ENCODE results near the gene CD58.
"Not testable (repeated sequence)": the region's sequence is repeated elsewhere in the genome, so short reads cannot be mapped to it uniquely, and the experiment has no call there.

The CD58 gene

DNA sequence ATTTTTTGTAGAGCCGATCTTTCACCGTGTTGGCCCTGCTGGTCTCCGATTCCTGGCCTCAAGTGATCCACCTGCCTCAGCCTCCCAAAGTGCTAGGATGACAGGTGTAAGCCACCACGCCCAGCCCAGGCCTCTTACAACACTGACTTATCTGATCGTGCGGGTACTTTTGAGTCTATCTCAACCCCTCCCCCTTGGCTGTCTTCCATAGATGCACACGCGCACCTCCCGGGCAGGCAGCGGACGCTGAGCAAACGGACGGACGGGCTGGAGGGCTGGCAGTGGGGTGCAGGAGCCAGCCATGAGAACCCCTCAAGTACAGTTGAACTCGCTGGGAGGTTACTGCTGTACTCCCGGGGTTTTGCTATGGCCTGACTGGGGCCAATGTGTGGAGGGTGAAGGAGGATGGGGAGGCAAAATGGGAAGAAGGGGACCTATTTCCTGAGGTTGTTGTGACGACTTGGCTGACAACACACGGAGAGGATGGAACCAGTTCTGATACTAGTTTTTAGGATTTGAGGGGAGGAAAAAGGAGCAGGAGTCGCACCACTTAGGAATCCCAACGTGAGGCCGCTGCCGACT, 959 bp downstream of the CD58 start:
- no peak for FAIRE-seq

DNA sequence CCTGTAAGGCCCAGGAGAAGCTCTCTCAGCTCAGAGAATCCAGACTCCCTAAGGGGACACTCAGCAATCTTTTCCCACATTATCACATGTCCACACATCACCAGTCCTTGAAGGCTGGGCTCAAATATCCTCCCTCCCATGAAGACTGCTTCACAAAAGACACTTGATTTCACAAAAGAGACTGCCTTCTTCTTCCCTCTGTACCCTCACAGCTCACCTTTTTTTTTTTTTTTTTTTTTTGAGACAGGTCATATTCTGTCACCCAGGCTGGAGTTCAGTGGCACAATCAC, 1.5 kb downstream of the CD58 start:
- FAIRE-seq = no peak

GRCh38 chr1:116568662-116569380, 2.0 kb downstream of the CD58 start:
- FAIRE-seq = no peak

GRCh38 chr1:116567790-116568661, 2.8 kb downstream of the CD58 start:
- FAIRE-seq = no peak

DNA sequence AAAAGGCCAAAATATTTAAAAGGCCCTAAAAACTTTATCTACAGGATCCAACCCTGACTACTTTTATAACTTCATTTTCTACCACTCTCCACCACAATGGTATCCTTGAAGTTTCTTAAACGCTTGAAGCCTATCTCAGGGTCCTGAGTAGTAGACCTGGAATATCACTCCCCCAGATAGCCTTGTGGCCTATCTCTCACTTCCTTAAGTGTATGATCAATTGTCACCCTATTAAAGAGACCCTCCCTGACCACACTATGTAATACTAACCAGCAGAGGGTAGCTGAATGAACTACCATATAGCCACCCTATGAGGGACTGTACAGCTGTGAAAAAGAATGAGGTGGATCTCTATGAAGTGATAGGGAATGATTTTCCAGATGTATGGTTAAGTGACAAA, 5.6 kb downstream of the CD58 start:
- no peak for FAIRE-seq

GRCh38 chr1:116564426-116564825, 6.4 kb downstream of the CD58 start:
- FAIRE-seq = no peak

GRCh38 chr1:116562465-116562864, 8.4 kb downstream of the CD58 start:
- not testable (repeated sequence) for FAIRE-seq

GRCh38 chr1:116561563-116561962, 9.3 kb downstream of the CD58 start:
- FAIRE-seq = no peak

GRCh38 chr1:116560704-116561490, 9.9 kb downstream of the CD58 start:
- FAIRE-seq = no peak

- FAIRE-seq = no peak
These were observed 11.5 kb downstream of the CD58 start for GRCh38 chr1:116559304-116559761.

DNA sequence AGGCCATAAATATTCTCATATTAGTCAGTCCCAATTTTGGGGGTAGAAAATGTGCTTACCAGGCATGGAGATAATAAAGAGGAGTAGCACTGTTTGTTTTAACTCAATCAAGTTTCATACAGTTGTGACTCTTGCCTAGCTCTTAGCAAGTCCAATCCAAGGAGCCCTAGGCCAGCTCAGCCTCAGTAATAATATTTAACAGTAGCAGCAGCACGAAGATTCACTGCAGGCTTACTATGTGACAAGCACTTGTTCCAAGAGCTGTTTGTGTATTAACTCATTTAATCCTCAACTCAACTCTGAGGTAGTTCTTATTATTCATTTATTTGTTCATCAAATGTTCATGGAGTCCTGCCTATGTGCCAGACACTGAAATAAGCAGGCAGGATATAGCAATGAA, 12.3 kb downstream of the CD58 start:
- no peak for FAIRE-seq

GRCh38 chr1:116558140-116558549, 12.7 kb downstream of the CD58 start:
- no peak for FAIRE-seq

- FAIRE-seq = no peak
These were observed 13.4 kb downstream of the CD58 start for GRCh38 chr1:116557323-116557878.

- no peak for FAIRE-seq
These were observed 14.4 kb downstream of the CD58 start for GRCh38 chr1:116556289-116557006.

DNA sequence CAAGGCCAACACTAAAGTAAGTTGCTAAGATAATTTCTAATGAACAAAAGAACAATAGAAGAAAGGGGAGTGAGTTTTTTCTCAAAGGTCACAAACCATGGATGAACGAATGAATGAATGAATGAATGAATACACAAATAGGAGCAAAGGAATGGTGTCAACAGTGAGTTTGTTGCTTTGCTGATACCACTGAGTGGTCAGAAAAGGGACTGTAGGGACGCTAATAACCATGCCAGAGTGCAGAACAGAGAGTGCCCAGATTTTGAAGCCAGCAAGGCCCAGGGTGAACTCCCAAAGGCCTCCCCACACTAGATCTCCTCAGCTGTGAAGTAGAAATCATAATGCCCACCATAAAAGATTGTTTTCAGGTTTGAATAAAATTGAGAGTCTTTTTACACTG, 15.9 kb downstream of the CD58 start:
- no peak for FAIRE-seq

DNA sequence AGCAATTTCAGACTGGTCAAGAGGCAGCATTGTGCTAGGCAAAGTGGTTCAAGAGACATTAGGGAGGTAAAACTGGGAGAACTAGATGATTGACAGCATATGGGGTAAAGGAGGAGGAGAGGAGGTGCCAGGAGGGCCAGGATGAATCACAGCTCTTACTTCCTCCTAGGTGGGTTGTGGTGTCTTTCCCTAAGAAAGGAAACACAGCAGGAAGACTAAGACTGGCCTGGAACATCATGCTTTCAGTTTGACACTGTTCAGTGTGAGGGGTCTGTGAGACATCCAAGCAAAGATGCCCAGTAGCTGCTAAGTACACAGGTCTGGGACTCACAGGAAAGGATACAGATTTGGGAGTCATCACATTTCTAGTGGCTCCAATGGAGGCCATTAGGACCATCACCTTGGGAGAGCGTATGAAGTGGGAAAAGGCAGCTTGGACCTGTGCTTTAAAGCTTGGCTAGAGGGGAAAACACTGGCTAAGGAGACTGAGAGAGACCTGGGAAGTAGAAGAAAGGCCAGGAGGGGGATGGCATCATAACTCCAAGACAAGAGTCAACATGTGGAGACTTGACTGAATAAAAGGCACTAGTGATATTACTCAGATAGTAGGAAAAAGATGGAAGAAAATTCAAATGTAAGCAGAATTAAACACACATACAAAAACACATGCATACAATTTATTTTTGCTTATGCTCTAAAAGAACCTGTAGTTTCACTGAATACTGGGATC, 17.3 kb downstream of the CD58 start:
- FAIRE-seq = no peak

DNA sequence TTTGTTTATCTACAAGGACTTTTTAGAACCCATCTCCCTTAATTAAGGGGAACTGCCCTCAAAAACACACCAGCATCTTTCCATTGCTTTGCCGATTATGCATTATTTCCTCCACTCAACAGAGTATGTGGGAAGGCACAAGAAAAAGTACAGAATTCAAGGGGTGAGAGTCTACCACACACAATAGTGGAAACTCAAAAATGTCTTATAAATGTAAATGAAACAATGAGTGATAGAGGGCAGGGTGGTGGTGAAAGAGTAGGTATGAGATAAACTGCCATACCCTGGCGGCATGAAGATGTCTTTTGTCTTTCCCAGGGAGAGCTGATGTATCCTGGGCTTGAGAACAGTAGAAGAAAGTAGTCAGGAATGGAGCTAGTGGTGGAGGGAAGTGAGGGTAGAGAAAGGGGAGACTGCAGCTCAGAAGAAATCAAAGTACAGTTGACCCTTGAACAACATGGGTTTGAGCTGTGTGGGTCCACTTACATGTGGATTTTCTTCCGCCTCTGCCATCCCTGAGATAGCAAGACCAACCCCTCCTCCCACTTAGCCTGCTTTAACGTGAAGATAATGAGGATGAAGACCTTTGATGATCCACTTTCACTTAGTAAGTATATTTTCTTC, 24.4 kb downstream of the CD58 start:
- no peak for FAIRE-seq

- no peak for FAIRE-seq
These were observed 25.5 kb downstream of the CD58 start for GRCh38 chr1:116545359-116545705.

- no peak for FAIRE-seq
These were observed 26.1 kb downstream of the CD58 start for GRCh38 chr1:116544588-116545358.

- no peak for FAIRE-seq
These were observed 30.7 kb downstream of the CD58 start for GRCh38 chr1:116540088-116540487.
